Suprapubic skin (tissue), 4 donors: Measurements from ENCODE around the gene DDX10. TPM values are rescaled to one million over a fixed set of nuclear protein-coding genes. Genes with fewer than 3 reads are reported as not detected.
A peak's percentile ranks its signal among the peaks of the same experiment; 100 is the strongest.

Experiments used
- DNase-seq, 2 donors: peaks; one replicate each; pipeline ENCODE4 v3.0.0-alpha.2; 2019; ENCODE audit warnings: low spot score in 2 of 2
- H3K27ac ChIP-seq: fragments of 200-600 bp; sonication (generic); one replicate; pipeline ENCODE4 v1.5.1; 2019
- H3K27me3 ChIP-seq: fragments of 200-600 bp; sonication (generic); one replicate; pipeline ENCODE4 v1.5.1; 2019
- H3K36me3 ChIP-seq: fragments of 200-600 bp; sonication (generic); one replicate; pipeline ENCODE4 v1.5.1; 2019
- H3K4me1 ChIP-seq: fragments of 200-600 bp; sonication (generic); one replicate; pipeline ENCODE4 v1.5.1; 2019
- H3K4me3 ChIP-seq: fragments of 200-600 bp; sonication (generic); one replicate; pipeline ENCODE4 v1.5.1; 2019; ENCODE audit warnings: mild to moderate bottlenecking
- H3K9me3 ChIP-seq: fragments of 200-600 bp; sonication (generic); one replicate; pipeline ENCODE4 v1.5.1; 2019
- EP300 ChIP-seq: sonication (generic); formaldehyde crosslinking; IDR thresholded peaks from one replicate; pipeline ENCODE4 v1.6.1; 2017; ENCODE audit warnings: antibody characterized with exemption
- POLR2A ChIP-seq, 2 donors: fragments of 450-650 bp; IDR thresholded peaks; one replicate each; pipeline ENCODE4 v1.6.1; 2017; ENCODE audit warnings: antibody characterized with exemption in 2 of 2, mild to moderate bottlenecking in 2 of 2, moderate library complexity in 2 of 2
- POLR2AphosphoS5 ChIP-seq, 3 donors: sonication (generic); formaldehyde crosslinking; IDR thresholded peaks; one replicate each; pipeline ENCODE4 v1.6.1; 2017; ENCODE audit warnings: antibody characterized with exemption in 3 of 3
- WGBS: methylation state at CpG from one replicate; pipeline ENCODE4 v1.1.5; 2018; 5-methylcytosine and 5-hydroxymethylcytosine counted together
- total RNA-seq, 4 donors: library from RNA; depleted of rRNA; stranded (reverse); fragments of >200 nt; gene quantifications; one replicate each; pipeline ENCODE4 v1.1.0, GENCODE V29; 2016
- TF ChIP-seq, protein P1 (sequence below), 2 donors: fragments of 200-600 bp in 1 of 2; fragments of 450-650 bp in 1 of 2; sonication (generic) in 1 of 2; IDR thresholded peaks; one replicate each; pipeline ENCODE4 v1.5.1; 2016 to 2019; ENCODE audit warnings: antibody characterized with exemption in 2 of 2, mild to moderate bottlenecking in 1 of 2, moderate library complexity in 1 of 2

The DDX10 gene
- total RNA-seq, 4 donors from 2014 or later: 21.9 to 30.7 (median 27.2) TPM

DNA sequence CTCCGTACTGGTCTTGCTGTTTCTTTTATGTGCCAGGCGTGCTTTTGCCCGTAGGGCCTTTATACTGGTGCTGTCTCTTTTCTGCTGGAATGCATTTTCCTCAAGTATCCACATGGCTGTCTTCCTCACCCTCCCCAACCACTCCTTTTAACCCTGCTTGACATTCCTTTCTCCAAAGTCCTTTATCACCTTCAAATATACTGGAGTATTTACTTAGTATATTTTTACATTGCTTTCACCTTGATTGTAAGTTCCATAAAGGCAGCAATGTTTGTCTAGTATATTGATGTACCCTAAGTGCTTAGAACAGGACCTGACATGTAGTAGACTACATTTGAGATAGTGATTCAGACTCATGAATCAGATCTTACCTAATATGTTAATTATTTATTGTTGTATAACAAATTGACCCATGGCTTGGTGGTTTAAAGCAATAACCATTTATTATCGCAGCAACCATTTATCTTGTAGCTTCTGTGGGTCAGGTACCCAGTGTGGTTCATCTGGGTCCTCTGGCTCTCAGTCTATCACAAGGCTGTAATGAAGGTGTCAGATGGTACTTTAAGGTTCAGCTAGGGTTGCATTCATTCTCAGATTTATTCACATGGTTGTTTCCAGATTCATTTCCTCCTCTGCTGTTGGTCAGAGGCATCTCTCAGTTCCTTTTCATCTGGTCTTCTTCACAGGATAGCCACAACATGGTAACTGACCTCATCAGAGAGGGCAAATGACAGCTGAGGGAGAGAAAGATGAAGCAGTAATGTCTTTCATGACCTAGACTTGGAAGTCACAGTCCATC is 34.2 kb downstream of the DDX10 start:
- 57% methylated on average over 4 of the region's 4 CpGs for WGBS
- peaks cover 22% of the 10 kb centered on the region for H3K36me3 ChIP-seq
- H3K9me3 ChIP-seq: no peaks in the 10 kb centered on the region
- no peak for DNase-seq
- peaks cover 9% of the 10 kb centered on the region for H3K4me1 ChIP-seq
- no peak overlapping the region for H3K4me3 ChIP-seq
- H3K27ac ChIP-seq: peak overlapping the region; percentile 74
- no peaks in the 10 kb centered on the region for H3K27me3 ChIP-seq
- TF ChIP-seq POLR2A (IDR thresholded peaks at IDR 0.05): no peak
- no peak for TF ChIP-seq EP300
- no peak for TF ChIP-seq POLR2AphosphoS5 (IDR thresholded peaks at IDR 0.05)
- TF ChIP-seq, protein P1, sequence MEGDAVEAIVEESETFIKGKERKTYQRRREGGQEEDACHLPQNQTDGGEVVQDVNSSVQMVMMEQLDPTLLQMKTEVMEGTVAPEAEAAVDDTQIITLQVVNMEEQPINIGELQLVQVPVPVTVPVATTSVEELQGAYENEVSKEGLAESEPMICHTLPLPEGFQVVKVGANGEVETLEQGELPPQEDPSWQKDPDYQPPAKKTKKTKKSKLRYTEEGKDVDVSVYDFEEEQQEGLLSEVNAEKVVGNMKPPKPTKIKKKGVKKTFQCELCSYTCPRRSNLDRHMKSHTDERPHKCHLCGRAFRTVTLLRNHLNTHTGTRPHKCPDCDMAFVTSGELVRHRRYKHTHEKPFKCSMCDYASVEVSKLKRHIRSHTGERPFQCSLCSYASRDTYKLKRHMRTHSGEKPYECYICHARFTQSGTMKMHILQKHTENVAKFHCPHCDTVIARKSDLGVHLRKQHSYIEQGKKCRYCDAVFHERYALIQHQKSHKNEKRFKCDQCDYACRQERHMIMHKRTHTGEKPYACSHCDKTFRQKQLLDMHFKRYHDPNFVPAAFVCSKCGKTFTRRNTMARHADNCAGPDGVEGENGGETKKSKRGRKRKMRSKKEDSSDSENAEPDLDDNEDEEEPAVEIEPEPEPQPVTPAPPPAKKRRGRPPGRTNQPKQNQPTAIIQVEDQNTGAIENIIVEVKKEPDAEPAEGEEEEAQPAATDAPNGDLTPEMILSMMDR (IDR thresholded peaks at IDR 0.05): no peak

DNA sequence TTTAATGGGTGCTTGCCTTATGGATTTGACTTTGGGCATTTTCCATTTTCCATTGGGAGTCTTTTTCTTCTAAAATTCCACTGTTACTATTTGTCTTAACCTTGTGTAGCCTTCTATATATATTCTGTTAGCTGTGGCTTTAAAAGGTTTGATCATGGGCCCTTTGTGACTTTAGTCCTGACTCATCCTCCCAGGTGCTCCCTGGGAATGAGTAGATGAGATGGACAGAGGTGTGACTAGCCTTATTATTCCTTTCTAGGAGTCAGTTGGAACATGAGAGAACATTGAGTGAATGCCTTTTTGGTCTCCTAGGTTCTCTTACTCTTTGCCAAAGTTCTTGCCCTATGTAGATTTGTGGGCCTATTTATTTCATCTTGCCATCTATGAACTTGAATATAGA is 39.0 kb downstream of the DDX10 start:
- Histone ChIP-seq H3K36me3 (peaks cover 30% of the 10 kb centered on the region), H3K4me3 (no peak overlapping the region), H3K9me3 (peaks cover 8% of the 10 kb centered on the region), H3K4me1 (no peaks in the 10 kb centered on the region), H3K27ac (no peak overlapping the region), H3K27me3 (no peaks in the 10 kb centered on the region)
- TF ChIP-seq POLR2AphosphoS5 (IDR thresholded peaks at IDR 0.05): no peak
- no peak for TF ChIP-seq EP300
- TF ChIP-seq, protein P1 (IDR thresholded peaks at IDR 0.05): no peak
- TF ChIP-seq POLR2A (IDR thresholded peaks at IDR 0.05): no peak
- no peak for DNase-seq

DNA sequence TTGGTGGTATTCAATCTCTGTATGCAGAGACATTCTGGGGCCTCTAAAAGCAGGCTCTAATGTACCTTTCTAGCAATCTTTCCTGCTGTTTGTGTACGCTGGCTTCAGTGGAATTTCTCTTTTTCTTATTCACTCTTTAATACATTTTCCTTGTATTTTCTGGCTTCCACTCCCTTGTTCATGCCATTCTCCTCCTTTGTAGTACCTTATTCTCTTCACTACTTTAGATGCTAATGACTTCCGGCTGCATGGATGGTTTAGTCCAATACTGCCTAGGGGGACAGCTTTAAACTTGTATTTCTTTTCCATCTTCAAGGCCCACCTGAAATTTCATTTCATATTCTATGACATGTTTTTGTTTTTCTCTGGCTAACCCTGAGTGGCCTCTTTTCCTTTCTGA is 40.2 kb downstream of the DDX10 start:
- H3K36me3 ChIP-seq: peaks cover 39% of the 10 kb centered on the region
- H3K27ac ChIP-seq: no peak overlapping the region
- WGBS: 86% methylated on average over 2 of the region's 2 CpGs
- TF ChIP-seq POLR2AphosphoS5 (IDR thresholded peaks at IDR 0.05) (no peak), POLR2A (IDR thresholded peaks at IDR 0.05) (no peak), EP300 (no peak)
- TF ChIP-seq, protein P1 (IDR thresholded peaks at IDR 0.05): no peak
- no peaks in the 10 kb centered on the region for H3K4me1 ChIP-seq
- H3K4me3 ChIP-seq: no peak overlapping the region
- no peak for DNase-seq
- H3K9me3 ChIP-seq: peaks cover 8% of the 10 kb centered on the region
- no peaks in the 10 kb centered on the region for H3K27me3 ChIP-seq

DNA sequence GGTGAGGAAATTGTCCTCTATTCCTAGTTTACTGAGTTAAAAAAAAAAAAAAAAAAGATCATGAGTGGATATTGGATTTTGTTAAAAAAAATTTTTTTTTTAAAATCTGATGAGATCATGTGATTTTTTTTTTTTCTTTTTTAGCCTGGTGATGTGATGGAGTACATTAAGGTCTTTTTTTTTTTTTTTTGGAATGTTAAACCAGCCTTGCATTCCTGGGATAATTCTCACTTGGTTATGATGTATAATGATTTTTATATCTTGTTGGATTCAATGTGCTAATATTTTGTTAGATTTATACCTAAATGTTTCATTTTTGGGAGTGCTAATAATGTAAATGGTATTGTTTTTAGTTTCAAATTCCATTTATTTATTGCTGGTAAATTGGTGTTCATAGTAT is 43.3 kb downstream of the DDX10 start:
- TF ChIP-seq, protein P1 (IDR thresholded peaks at IDR 0.05): no peak
- no peak for TF ChIP-seq POLR2A (IDR thresholded peaks at IDR 0.05)
- no peak for TF ChIP-seq EP300
- no peak for TF ChIP-seq POLR2AphosphoS5 (IDR thresholded peaks at IDR 0.05)
- H3K4me1 ChIP-seq: no peaks in the 10 kb centered on the region
- no peak overlapping the region for H3K4me3 ChIP-seq
- peaks cover 57% of the 10 kb centered on the region for H3K36me3 ChIP-seq
- H3K9me3 ChIP-seq: peaks cover 20% of the 10 kb centered on the region
- no peak for DNase-seq
- no peak overlapping the region for H3K27ac ChIP-seq
- no peaks in the 10 kb centered on the region for H3K27me3 ChIP-seq

DNA sequence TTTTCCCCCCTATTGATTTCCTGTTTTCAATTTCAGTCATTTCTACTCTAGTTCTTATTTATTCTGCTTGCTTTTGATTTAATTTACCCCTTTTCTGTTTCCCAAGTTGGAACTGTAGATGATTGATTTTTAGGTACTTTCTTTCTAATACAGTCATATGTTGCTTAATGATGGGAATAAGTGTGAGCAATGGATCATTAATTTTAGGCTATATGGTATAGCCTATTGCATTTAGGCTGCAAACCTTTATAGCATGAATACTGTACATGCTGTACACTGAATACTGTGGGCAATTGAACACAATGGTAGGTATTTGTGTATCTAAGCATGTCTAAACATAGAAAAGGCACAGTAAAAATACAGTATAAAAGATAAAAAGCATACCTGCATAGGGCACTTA is 44.9 kb downstream of the DDX10 start:
- TF ChIP-seq POLR2AphosphoS5 (IDR thresholded peaks at IDR 0.05) (no peak), POLR2A (IDR thresholded peaks at IDR 0.05) (no peak), EP300 (no peak)
- TF ChIP-seq, protein P1 (IDR thresholded peaks at IDR 0.05): no peak
- DNase-seq: no peak
- H3K27ac ChIP-seq: no peak overlapping the region
- no peaks in the 10 kb centered on the region for H3K4me1 ChIP-seq
- no peaks in the 10 kb centered on the region for H3K27me3 ChIP-seq
- H3K36me3 ChIP-seq: peaks cover 57% of the 10 kb centered on the region
- no peak overlapping the region for H3K4me3 ChIP-seq
- H3K9me3 ChIP-seq: peaks cover 20% of the 10 kb centered on the region
